Posterior vena cava (tissue), 2 donors: ENCODE measurements around the gene NME7. TPM values are rescaled to one million over a fixed set of nuclear protein-coding genes. Genes with fewer than 3 reads are reported as not detected.
"Not testable (repeated sequence)": the region's sequence is repeated elsewhere in the genome, so short reads cannot be mapped to it uniquely, and the experiment has no call there.

ENCODE experiments used
- DNase-seq: peaks from one replicate; pipeline ENCODE4 v3.0.0-alpha.2; 2020; ENCODE audit warnings: low spot score
- intact Hi-C, 2 donors: fragments of 100-400 bp; cut with DNase I; formaldehyde crosslinking; loops; one replicate each; pipeline versions ENCODE4 v1.14.1 to v1.14.2; 2022 to 2023
- long read RNA-seq, 2 donors: library from polyadenylated mRNA; unstranded; transcript quantifications; one replicate each; pipeline ENCODE4 v2.0.0, GENCODE V29; 2020 to 2021
- total RNA-seq, 2 donors: library from RNA; stranded (reverse); fragmentation: NEBNext Ultra II Directional; extraction: Animal tissue kit (Norgen Biotek cat#: 25700); gene quantifications; one replicate each; pipeline ENCODE4 v1.2.1, GENCODE V29; 2021
- donor health status: DM: yes; HTN: yes; CAD: no.
- donor health status: DM: yes; HTN: yes; CAD: no.

NME7 gene
- 10 to 100 TPM; 13.6 to 14.2 TPM for total RNA-seq
- long read RNA-seq, donor 1, partial matches to known transcripts, result 1 of 9 reads
- long read RNA-seq, donor 1, other reads (novel, unspliced or antisense), result 4 of 9 reads
- long read RNA-seq, donor 2, transcript NME7-201 (12 exons, 1,642 nt), result major isoform, 45 of 69 reads
- long read RNA-seq, donor 2, transcript NME7-203 (12 exons, 1,590 nt), result minor isoform, 13 of 69 reads
- long read RNA-seq, donor 2, partial matches to known transcripts, result 4 of 69 reads
- long read RNA-seq, donor 2, other reads (novel, unspliced or antisense), result 7 of 69 reads

- intact Hi-C loops, result no loop called here
These were observed at the start of gene NME7, which contains the start of gene BLZF1 for GRCh38 chr1:169367686-169368405. Gene NME7, minus strand, starts transcription at chr1:169367797. Its CDS starts 87 bp downstream, at chr1:169367710. Gene BLZF1, plus strand, starts transcription at chr1:169368195. Its CDS starts 1,328 bp downstream, at chr1:169369523.

GRCh38 chr1:169414952-169415351 lies 47.4 kb upstream of the NME7 start:
- intact Hi-C loops, result no loop called here
- DNase-seq, result no peak

More at GRCh38 chr1:169367686-169368405, at the start of gene NME7, which contains the start of gene BLZF1:
- peak; percentile 99 for DNase-seq

- DNase-seq, result peak; percentile 42
- intact Hi-C loops, result not testable (repeated sequence)
These were observed 40.7 kb upstream of the NME7 start for GRCh38 chr1:169408340-169408739.

- DNase-seq, intact Hi-C loops: not testable (repeated sequence)
These were observed 35.0 kb upstream of the NME7 start for GRCh38 chr1:169402578-169402977.

- intact Hi-C loops, result no loop called here
- DNase-seq, result no peak
These were observed 28.4 kb upstream of the NME7 start for GRCh38 chr1:169395955-169396354.

- DNase-seq, result no peak
- intact Hi-C loops, result no loop called here
These were observed 24.8 kb upstream of the NME7 start for GRCh38 chr1:169392406-169392805.

- intact Hi-C loops, result no loop called here
- no peak for DNase-seq
These were observed 22.7 kb upstream of the NME7 start for GRCh38 chr1:169390303-169390702.

GRCh38 chr1:169387399-169387798 lies 19.8 kb upstream of the NME7 start:
- intact Hi-C loops, result no loop called here
- no peak for DNase-seq

GRCh38 chr1:169383449-169383848 lies 15.9 kb upstream of the NME7 start:
- no peak for DNase-seq
- intact Hi-C loops, result no loop called here

- no peak for DNase-seq
- intact Hi-C loops, result no loop called here
These were observed 13.6 kb upstream of the NME7 start for GRCh38 chr1:169381162-169381561.

- intact Hi-C loops, result loop anchor here in 1 of 2 donors (10.0 kb wide), 1 partner anchor 173 kb away; no protein-coding TSS in a partner anchor
- no peak for DNase-seq
These were observed 3.8 kb upstream of the NME7 start for GRCh38 chr1:169371404-169371803.

GRCh38 chr1:169368406-169368769 lies 791 bp upstream of the NME7 start:
- DNase-seq, result no peak
- intact Hi-C loops, result no loop called here

GRCh38 chr1:169367096-169367685 lies 406 bp downstream of the NME7 start:
- intact Hi-C loops, result no loop called here
- no peak for DNase-seq

GRCh38 chr1:169364948-169365347 lies 2.6 kb downstream of the NME7 start:
- intact Hi-C loops, result no loop called here
- DNase-seq, result no peak

GRCh38 chr1:169363046-169363730 lies 4.4 kb downstream of the NME7 start:
- intact Hi-C loops, result no loop called here

GRCh38 chr1:169361281-169361680 lies 6.3 kb downstream of the NME7 start:
- no peak for DNase-seq
- intact Hi-C loops, result no loop called here

More at GRCh38 chr1:169363046-169363730, 4.4 kb downstream of the NME7 start:
- DNase-seq, result no peak

GRCh38 chr1:169360415-169360814 lies 7.2 kb downstream of the NME7 start:
- DNase-seq, result no peak
- intact Hi-C loops, result no loop called here

GRCh38 chr1:169348383-169349036 lies 19.1 kb downstream of the NME7 start:
- intact Hi-C loops, result loop anchor here (5.0 to 10.0 kb wide), 2 partner anchors 746 to 754 kb away; no protein-coding TSS in a partner anchor
- DNase-seq, result no peak
